GM21825 (cell line): ENCODE results near the gene BTBD17.
A peak's percentile ranks its signal among the peaks of the same experiment; 100 is the strongest.

Source experiments
- ATAC-seq: cut with Tn5 transposase; IDR thresholded peaks from one replicate; pipeline ENCODE4 v1.9.1; 2021; ENCODE audit warnings: mild to moderate bottlenecking, moderate library complexity; ENCODE audit not compliant: unreplicated experiment

The BTBD17 gene

GRCh38 chr17:74387365-74388218 is 25.9 kb upstream of the BTBD17 start:
- no peak for ATAC-seq

- no peak for ATAC-seq
These were observed 24.7 kb upstream of the BTBD17 start for GRCh38 chr17:74386386-74386785.

GRCh38 chr17:74385201-74385600 is 23.5 kb upstream of the BTBD17 start:
- no peak for ATAC-seq

- no peak for ATAC-seq
These were observed 21.5 kb upstream of the BTBD17 start for GRCh38 chr17:74383141-74383540.

- no peak for ATAC-seq
These were observed 19.5 kb upstream of the BTBD17 start for GRCh38 chr17:74380959-74381808.

- ATAC-seq, result no peak
These were observed 18.7 kb upstream of the BTBD17 start for GRCh38 chr17:74380086-74380958.

- peak; percentile 59 for ATAC-seq
These were observed 17.9 kb upstream of the BTBD17 start for GRCh38 chr17:74379495-74380085.

- ATAC-seq, result no peak
These were observed 13.2 kb upstream of the BTBD17 start for GRCh38 chr17:74374858-74375257.

- ATAC-seq, result no peak
These were observed 12.4 kb upstream of the BTBD17 start for GRCh38 chr17:74373838-74374606.

GRCh38 chr17:74372426-74372825 is 10.8 kb upstream of the BTBD17 start:
- ATAC-seq, result no peak

GRCh38 chr17:74371653-74372147 is 10.0 kb upstream of the BTBD17 start:
- no peak for ATAC-seq

GRCh38 chr17:74369665-74370490 is 8.2 kb upstream of the BTBD17 start:
- ATAC-seq, result no peak

- ATAC-seq, result no peak
These were observed 7.6 kb upstream of the BTBD17 start for GRCh38 chr17:74369221-74369620.

- no peak for ATAC-seq
These were observed 6.8 kb upstream of the BTBD17 start for GRCh38 chr17:74368341-74369081.

GRCh38 chr17:74367206-74367605 is 5.5 kb upstream of the BTBD17 start, which contains the start of gene GPR142:
Gene GPR142 (plus strand): TSS chr17:74367506. CDS start chr17:74369541, 2,035 bp downstream.
- ATAC-seq, result no peak

- no peak for ATAC-seq
These were observed 1.3 kb upstream of the BTBD17 start for GRCh38 chr17:74362810-74363498.

GRCh38 chr17:74362069-74362405 is 369 bp upstream of the BTBD17 start:
- ATAC-seq, result no peak

GRCh38 chr17:74360899-74361229 is 804 bp downstream of the BTBD17 start:
- ATAC-seq, result no peak
